ENCODE results near the gene NOXA1. TPM values are rescaled to one million over a fixed set of nuclear protein-coding genes. Genes with fewer than 3 reads are reported as not detected.

Gene NOXA1
- total RNA-seq, 1 donor from 2014 or later: 0.50 TPM

DNA sequence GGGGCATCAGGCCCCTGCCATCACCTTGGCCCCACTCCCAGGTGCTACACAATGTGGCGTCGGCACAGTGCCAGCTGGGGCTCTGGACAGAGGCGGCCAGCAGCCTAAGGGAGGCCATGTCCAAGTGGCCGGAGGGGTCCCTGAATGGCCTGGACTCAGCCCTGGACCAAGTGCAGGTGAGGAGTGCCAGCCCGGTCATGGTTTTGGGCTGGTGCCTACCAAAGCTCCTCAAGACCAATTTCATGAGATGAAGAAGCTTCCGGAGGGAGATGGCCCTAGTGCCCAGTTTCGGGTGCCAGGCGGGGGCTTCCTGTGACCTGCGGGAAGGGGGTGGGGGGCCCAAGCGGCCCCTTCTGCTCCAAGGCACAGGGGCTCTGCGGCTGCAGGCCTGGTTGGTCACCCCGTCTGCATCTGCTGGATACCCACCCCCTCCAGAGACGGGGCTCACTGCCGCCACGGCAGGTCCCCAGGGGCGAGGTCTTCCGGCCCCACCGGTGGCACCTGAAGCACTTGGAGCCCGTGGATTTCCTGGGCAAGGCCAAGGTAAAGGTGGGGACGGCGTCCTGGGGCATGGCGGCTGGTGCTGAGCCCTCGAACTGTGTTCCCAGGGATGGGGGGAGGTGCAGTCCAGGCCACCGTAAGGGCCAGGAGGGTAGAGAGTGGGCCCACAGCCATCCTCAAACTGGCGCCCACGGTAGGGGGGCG is 5.8 kb downstream of the NOXA1 start:
- no peak overlapping the region for H3K4me3 ChIP-seq (ENCODE audit: insufficient read depth, low read depth, low read length)
- H4K20me1 ChIP-seq (ENCODE audit: insufficient read depth, low read length): no peaks in the 10 kb centered on the region
- H2AFZ ChIP-seq (ENCODE audit: low read depth, low read length): no peak overlapping the region
- FAIRE-seq (no peak), DNase-seq (ENCODE audit: low read depth) (no peak)
- Mint-ChIP-seq H3K27ac (ENCODE audit: unreplicated experiment) (no peak overlapping the region), H3K4me3 (ENCODE audit: unreplicated experiment) (no peak overlapping the region), H3K4me1 (ENCODE audit: low read depth, unreplicated experiment) (no peaks in the 10 kb centered on the region), H3K27me3 (ENCODE audit: low read depth, unreplicated experiment) (peaks cover under 1% of the 10 kb centered on the region), H3K9me3 (ENCODE audit: unreplicated experiment) (no peaks in the 10 kb centered on the region), H3K36me3 (ENCODE audit: low read depth, unreplicated experiment) (no peaks in the 10 kb centered on the region)
- no peaks in the 10 kb centered on the region for H3K9me3 ChIP-seq (ENCODE audit: insufficient read depth, low read depth, low read length)
- H3K27me3 ChIP-seq (ENCODE audit: insufficient read depth, low read length): no peaks in the 10 kb centered on the region
- no peak overlapping the region for H3K4me2 ChIP-seq (ENCODE audit: low read length)
- TF ChIP-seq, protein P1, sequence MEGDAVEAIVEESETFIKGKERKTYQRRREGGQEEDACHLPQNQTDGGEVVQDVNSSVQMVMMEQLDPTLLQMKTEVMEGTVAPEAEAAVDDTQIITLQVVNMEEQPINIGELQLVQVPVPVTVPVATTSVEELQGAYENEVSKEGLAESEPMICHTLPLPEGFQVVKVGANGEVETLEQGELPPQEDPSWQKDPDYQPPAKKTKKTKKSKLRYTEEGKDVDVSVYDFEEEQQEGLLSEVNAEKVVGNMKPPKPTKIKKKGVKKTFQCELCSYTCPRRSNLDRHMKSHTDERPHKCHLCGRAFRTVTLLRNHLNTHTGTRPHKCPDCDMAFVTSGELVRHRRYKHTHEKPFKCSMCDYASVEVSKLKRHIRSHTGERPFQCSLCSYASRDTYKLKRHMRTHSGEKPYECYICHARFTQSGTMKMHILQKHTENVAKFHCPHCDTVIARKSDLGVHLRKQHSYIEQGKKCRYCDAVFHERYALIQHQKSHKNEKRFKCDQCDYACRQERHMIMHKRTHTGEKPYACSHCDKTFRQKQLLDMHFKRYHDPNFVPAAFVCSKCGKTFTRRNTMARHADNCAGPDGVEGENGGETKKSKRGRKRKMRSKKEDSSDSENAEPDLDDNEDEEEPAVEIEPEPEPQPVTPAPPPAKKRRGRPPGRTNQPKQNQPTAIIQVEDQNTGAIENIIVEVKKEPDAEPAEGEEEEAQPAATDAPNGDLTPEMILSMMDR (IDR thresholded peaks at IDR 0.05; ENCODE audit: insufficient read depth, low read depth, low read length): no peak
- TF ChIP-seq EZH2 (IDR thresholded peaks at IDR 0.05; ENCODE audit: insufficient read depth, low read length): no peak
- no peak overlapping the region for H3K9ac ChIP-seq (ENCODE audit: low read length)
- peaks cover 5% of the 10 kb centered on the region for H3K4me1 ChIP-seq (ENCODE audit: insufficient read depth, low read length)
- no peaks in the 10 kb centered on the region for H3K79me2 ChIP-seq (ENCODE audit: insufficient read depth, low read length)
- no peak overlapping the region for H3K27ac ChIP-seq (ENCODE audit: low read depth, low read length)
- no peaks in the 10 kb centered on the region for H3K36me3 ChIP-seq (ENCODE audit: insufficient read depth, low read length)

DNA sequence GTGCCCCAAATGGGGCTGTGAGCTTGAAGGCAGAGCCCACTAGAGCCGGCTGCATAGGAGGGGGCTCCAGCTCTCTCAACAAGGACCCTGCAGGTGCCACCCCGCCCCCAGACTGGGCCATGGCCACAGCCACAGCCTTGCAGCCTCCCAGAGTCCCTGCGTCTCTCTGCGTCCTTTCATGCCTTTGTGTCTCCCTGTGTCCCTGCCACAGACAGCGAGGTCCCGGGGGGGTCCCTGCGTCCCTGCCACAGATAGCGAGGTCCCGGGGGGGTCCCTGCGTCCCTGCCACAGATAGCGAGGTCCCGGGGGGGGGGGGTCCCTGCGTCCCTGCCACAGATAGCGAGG is 6.3 kb downstream of the NOXA1 start:
- H3K4me1 Mint-ChIP-seq (ENCODE audit: low read depth, unreplicated experiment): no peaks in the 10 kb centered on the region
- no peaks in the 10 kb centered on the region for H3K9me3 Mint-ChIP-seq (ENCODE audit: unreplicated experiment)
- H2AFZ ChIP-seq (ENCODE audit: low read depth, low read length): no peak overlapping the region
- no peak overlapping the region for H3K27ac Mint-ChIP-seq (ENCODE audit: unreplicated experiment)
- no peaks in the 10 kb centered on the region for H3K9me3 ChIP-seq (ENCODE audit: insufficient read depth, low read depth, low read length)
- no peaks in the 10 kb centered on the region for H3K27me3 ChIP-seq (ENCODE audit: insufficient read depth, low read length)
- no peak overlapping the region for H3K4me2 ChIP-seq (ENCODE audit: low read length)
- no peak overlapping the region for H3K9ac ChIP-seq (ENCODE audit: low read length)
- H3K36me3 Mint-ChIP-seq (ENCODE audit: low read depth, unreplicated experiment): no peaks in the 10 kb centered on the region
- no peak for DNase-seq (ENCODE audit: low read depth)
- TF ChIP-seq EZH2 (IDR thresholded peaks at IDR 0.05; ENCODE audit: insufficient read depth, low read length): no peak
- TF ChIP-seq, protein P1 (IDR thresholded peaks at IDR 0.05; ENCODE audit: insufficient read depth, low read depth, low read length): no peak
- no peak for FAIRE-seq
- no peaks in the 10 kb centered on the region for H4K20me1 ChIP-seq (ENCODE audit: insufficient read depth, low read length)
- no peak overlapping the region for H3K4me3 ChIP-seq (ENCODE audit: insufficient read depth, low read depth, low read length)
- H3K27ac ChIP-seq (ENCODE audit: low read depth, low read length): no peak overlapping the region
- no peaks in the 10 kb centered on the region for H3K36me3 ChIP-seq (ENCODE audit: insufficient read depth, low read length)
- H3K4me1 ChIP-seq (ENCODE audit: insufficient read depth, low read length): peaks cover 5% of the 10 kb centered on the region
- no peaks in the 10 kb centered on the region for H3K79me2 ChIP-seq (ENCODE audit: insufficient read depth, low read length)
- no peak overlapping the region for H3K4me3 Mint-ChIP-seq (ENCODE audit: unreplicated experiment)
- H3K27me3 Mint-ChIP-seq (ENCODE audit: low read depth, unreplicated experiment): peaks cover 5% of the 10 kb centered on the region

DNA sequence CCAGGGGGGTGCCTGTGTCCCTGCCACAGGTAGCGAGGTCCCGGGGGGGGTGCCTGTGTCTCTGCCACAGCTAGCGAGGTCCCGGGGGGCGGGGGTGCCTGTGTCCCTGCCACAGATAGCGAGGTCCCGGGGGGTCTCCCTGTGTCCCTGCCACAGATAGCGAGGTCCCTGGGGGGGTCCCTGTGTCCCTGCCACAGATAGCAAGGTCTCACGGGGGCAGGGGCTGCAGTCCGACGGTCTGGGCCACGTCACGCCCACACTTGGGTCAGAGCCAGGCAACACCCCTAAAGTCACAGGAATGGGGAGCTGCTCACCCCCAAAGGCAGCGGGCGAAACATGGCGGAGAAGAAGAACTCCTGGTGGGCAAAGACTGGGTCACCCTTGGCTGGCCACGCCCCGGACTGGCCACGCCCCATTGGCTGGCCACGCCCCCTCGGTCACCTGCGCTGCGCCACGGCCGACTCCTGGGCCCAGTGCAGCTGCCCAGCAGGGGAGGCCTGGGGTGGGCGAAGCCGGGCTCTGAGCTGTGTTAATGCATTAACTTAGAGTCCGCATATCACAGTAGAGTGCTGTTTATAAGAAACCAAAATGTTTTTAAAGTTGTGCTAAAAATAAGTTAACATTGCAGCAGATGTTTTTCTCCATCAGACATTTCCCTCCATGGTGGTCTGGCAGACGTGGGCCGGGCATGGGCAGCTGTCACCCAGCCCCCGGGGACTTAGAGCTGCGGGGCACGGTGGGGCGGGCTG is 7.0 kb downstream of the NOXA1 start:
- Mint-ChIP-seq H3K27ac (ENCODE audit: unreplicated experiment) (no peak overlapping the region), H3K36me3 (ENCODE audit: low read depth, unreplicated experiment) (no peaks in the 10 kb centered on the region), H3K9me3 (ENCODE audit: unreplicated experiment) (no peaks in the 10 kb centered on the region), H3K4me1 (ENCODE audit: low read depth, unreplicated experiment) (no peaks in the 10 kb centered on the region), H3K4me3 (ENCODE audit: unreplicated experiment) (no peak overlapping the region), H3K27me3 (ENCODE audit: low read depth, unreplicated experiment) (peaks cover 5% of the 10 kb centered on the region)
- Histone ChIP-seq H3K27me3 (ENCODE audit: insufficient read depth, low read length) (no peaks in the 10 kb centered on the region), H3K27ac (ENCODE audit: low read depth, low read length) (no peak overlapping the region), H3K4me3 (ENCODE audit: insufficient read depth, low read depth, low read length) (no peak overlapping the region), H4K20me1 (ENCODE audit: insufficient read depth, low read length) (no peaks in the 10 kb centered on the region), H3K36me3 (ENCODE audit: insufficient read depth, low read length) (no peaks in the 10 kb centered on the region), H3K4me1 (ENCODE audit: insufficient read depth, low read length) (no peaks in the 10 kb centered on the region), H3K79me2 (ENCODE audit: insufficient read depth, low read length) (no peaks in the 10 kb centered on the region), H2AFZ (ENCODE audit: low read depth, low read length) (no peak overlapping the region), H3K4me2 (ENCODE audit: low read length) (no peak overlapping the region), H3K9me3 (ENCODE audit: insufficient read depth, low read depth, low read length) (no peaks in the 10 kb centered on the region), H3K9ac (ENCODE audit: low read length) (no peak overlapping the region)
- no peak for TF ChIP-seq EZH2 (IDR thresholded peaks at IDR 0.05; ENCODE audit: insufficient read depth, low read length)
- TF ChIP-seq, protein P1 (IDR thresholded peaks at IDR 0.05; ENCODE audit: insufficient read depth, low read depth, low read length): no peak
- DNase-seq (ENCODE audit: low read depth) (no peak), FAIRE-seq (no peak)
